HG02623 (cell line): ENCODE results near the gene CD24.
"Not testable (repeated sequence)": the region's sequence is repeated elsewhere in the genome, so short reads cannot be mapped to it uniquely, and the experiment has no call there.

Source experiments
- ATAC-seq: cut with Tn5 transposase; IDR thresholded peaks from one replicate; pipeline ENCODE4 v1.9.1; 2021; ENCODE audit warnings: moderate library complexity; ENCODE audit not compliant: unreplicated experiment

CD24 gene, protein sequence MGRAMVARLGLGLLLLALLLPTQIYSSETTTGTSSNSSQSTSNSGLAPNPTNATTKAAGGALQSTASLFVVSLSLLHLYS

GRCh38 chr6:106974336-106974998 lies at the start of gene CD24:
TSS of gene CD24 (minus strand) at chr6:106974729. CDS start at chr6:106974646, 83 bp downstream.
- ATAC-seq, result peak; percentile 21

DNA sequence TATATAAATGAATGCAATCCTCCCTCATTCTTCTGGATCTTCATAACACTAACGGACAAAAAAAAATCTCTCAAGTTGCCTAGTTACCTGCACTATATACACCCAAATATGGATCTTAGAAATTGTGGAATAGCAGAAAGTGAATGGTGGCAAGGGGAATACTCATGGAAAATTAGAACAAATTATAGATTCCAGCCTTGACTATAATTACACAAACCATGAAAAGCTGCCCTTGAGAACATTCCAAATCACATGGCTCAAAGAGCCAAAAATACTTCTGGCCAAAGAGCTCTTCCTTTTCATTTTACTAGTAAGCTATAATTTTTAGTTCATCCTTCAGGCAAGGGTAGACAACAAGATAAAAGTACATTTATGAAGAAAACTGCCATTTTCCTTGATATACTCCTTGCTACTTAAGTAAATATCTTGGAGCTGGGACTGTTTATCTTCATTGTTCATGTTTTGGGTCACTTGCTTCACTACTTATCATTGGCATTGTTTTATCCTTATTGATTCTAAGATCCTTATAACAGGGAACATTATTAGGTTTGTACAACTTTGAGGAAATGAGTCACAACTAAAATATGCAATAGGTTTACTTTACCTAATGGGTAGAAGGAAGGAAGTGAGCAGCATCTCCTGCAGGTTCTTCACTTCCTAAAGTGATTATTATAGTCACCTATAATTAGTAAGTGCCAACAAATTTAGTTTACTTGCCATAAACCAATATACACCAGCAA lies 47.1 kb upstream of the CD24 start:
- ATAC-seq, result no peak

GRCh38 chr6:107020239-107020638 lies 45.7 kb upstream of the CD24 start:
- no peak for ATAC-seq

- not testable (repeated sequence) for ATAC-seq
Measured at GRCh38 chr6:107019628-107020027, 45.1 kb upstream of the CD24 start.

GRCh38 chr6:107019047-107019446 lies 44.5 kb upstream of the CD24 start:
- no peak for ATAC-seq

- no peak for ATAC-seq
Measured at GRCh38 chr6:107009499-107009898, 35.0 kb upstream of the CD24 start.

- ATAC-seq, result no peak
Measured at GRCh38 chr6:106997392-106998158, 23.0 kb upstream of the CD24 start.

- ATAC-seq, result no peak
Measured at GRCh38 chr6:106995640-106996039, 21.1 kb upstream of the CD24 start.

GRCh38 chr6:106989737-106990136 lies 15.2 kb upstream of the CD24 start:
- ATAC-seq, result not testable (repeated sequence)

DNA sequence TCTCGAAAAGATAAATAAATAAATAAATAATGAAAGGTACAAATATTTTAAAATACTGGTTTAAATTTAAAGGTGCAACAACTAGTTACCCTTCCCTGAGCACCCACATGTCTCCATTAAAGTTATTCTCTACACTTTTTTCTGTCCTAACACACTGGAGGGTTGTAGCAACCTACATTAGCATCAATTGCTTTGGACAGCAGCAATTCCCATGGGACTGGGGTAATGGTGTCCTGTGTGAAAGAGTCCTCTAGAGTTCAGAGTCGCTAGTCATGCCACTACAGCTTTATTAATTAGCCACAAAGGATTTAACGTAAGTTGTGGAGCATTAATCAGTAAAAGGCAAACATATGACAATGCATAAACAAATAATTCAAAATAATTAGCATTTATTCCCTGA lies 14.1 kb upstream of the CD24 start:
- no peak for ATAC-seq

DNA sequence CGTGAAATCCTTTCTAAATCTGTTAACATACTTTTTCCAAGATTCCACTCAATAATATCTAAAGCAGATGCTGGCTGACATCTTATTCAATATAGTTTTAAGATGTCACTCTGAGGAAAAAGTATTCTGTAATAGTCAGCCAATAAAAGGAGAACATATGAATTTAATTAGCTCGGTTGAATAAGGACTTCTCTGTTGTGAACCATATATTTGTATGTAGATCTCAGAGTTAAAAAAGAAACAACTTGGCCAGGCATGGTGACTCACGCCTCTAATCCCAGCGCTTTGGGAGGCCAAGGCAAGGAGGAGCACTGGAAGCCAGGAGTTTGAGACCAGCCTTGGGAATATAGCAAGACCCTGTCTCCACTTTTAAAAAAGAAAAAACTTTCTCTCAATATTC lies 7.4 kb upstream of the CD24 start:
- ATAC-seq, result no peak

- ATAC-seq, result no peak
Measured at GRCh38 chr6:106980926-106981325, 6.4 kb upstream of the CD24 start.

DNA sequence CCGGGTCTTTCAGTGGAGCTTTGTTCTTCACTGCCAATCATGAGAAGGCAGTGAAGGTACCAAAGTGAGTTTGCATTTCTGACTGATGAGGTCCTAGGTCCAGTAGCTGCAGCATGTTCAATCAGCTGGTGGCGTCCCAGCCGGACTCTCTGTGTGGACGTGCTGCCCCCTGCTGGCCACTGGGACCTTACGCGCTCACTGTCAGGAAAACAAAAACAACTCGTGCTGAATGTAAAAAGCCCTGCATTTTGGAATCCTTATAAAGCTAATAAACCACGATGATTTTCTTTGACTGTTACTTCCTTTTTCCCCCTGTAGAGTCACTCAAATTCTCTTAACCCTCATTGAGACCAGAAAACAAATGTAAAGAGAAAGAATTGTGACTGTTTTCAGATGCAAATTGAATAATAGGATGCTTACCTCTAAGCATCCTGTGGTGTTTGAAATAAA lies 4.9 kb upstream of the CD24 start:
- no peak for ATAC-seq

GRCh38 chr6:106977246-106977645 lies 2.7 kb upstream of the CD24 start:
- no peak for ATAC-seq

DNA sequence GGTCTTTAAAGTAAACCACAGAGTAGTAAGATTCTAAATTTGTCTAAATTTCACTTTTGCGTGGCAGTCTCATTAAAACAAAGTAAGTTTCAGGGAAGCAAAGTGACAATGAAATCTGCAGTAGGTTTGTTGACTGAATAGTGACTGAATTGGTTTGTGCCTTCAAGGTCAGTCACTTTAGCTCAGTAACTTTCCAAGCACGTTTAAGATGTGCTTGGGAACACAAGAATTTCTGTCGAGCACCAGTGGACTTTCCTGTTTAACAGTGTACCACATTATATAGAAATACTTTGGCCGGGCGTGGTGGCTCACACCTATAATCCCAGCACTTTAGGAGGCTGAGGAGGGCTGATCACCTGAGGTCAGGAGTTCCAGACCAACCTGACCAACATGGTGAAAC lies 1.7 kb upstream of the CD24 start:
- no peak for ATAC-seq

DNA sequence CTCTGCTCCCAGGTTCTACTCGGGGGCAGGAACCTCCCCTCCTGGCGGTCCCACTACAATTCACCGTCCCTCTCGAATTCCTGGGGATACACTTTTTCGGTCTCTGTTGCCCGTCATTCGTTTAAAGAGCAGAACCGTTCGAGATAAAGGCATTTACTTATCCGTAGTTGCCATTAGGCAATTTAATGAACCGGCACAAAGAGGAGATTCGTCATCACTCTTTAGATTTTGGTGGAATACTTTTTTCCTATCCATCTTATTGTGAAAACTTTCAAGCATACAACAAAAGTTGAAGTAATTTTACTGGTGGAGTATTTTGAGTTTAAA lies 1.2 kb upstream of the CD24 start:
- ATAC-seq, result no peak

- ATAC-seq, result peak; percentile 58
Measured at GRCh38 chr6:106974999-106975737, 639 bp upstream of the CD24 start.

DNA sequence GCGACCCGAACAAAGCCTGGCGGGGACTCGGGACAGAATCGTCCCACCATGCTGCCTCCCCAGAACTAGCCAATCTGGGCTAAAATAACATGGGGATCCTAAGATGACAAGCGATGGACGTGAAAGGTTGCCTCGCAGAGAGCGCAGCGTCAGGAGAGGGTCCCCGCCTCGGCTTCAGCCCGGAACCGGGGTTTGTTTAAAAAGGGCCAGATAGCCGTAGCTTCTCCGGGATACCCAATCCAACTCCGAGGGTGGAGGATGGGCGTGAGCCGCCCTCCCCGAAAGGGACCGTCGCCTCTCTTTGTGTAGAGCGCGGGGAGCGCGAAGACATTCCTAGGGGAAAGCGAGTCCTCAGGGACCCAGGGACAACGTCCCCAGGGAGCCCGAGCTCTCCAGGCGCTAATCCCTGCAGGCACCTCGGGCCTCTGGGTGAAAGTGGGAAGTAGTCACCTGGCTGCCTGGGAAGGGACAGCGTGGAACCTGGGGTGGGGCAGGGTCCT lies 643 bp downstream of the CD24 start:
- no peak for ATAC-seq

DNA sequence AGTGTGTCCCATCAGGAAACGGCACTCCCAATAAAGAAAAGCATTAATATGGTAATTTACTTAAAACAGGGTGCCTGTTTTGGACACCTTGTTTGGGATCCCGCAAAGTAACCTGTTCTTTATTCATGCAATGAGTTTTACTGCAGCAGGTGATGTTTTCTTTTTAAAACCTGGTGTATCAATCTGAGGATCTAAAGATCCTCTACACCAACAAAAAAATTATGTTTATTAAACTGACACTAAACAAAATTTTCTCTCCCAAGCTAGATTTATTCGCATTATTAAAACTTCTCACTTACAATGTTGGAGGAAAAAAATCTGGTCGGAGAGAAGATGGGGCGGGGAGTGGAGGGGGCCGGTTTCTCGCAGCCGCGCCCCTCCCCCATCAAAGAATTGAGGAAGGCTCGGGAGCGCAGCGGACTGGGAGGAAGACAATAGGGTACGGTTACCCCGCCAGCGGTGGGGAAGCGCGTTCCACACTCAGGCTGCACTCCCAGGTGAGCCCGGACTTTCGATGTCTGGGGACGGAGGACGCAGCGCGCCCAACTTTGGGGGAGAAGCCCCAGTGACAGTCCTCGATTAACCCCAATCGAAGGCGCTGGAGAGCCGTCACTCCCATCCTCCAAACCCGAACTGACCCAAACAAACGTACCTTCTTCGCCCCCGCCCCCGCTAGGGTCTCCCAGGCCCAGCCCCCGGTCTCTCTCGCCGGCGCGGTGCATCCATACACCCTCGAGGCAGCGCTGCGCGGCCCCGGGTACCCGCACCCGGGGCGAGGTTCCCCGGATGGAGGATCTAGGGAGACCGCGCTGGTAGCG lies 1.3 kb downstream of the CD24 start:
- ATAC-seq, result no peak

DNA sequence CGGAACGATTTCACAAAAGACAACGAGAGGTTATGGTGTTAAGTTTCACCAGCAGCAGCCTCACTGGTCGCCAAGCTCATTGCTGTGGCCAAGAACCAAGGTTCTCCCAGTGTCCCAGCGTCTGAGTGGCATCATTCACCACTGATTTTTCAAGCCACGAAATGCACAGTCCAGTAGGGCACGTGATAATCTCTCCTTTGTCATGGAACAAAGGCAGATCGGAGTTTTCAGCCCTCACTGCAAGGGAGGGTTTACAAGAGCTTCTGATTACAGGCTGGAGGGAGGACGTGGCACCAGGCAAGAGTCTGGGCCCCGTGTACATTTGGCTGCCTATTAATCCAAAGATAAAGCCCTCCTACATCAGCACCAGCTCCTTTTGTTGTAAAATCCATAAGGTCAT lies 2.0 kb downstream of the CD24 start:
- no peak for ATAC-seq
